ENCODE measurements around the gene IFI16.

Gene IFI16

DNA sequence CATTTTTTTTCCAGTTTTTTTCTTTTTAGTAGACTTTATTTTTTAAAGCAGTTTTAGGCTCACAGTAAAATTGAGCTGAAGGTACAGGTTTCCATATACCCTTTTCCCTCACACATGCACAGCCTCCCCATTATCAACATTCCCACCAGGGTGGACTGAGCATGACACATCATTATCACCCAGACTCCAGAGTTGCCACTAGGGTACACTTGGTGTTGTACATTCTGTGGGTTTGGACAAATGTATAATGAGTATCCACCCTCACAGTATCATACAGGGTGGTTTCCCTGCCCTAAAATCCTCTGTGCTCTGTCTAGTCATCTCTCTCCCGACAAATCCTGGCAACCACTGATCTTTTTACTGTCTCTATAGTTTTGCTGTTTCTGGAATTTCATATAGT lies 69.8 kb downstream of the IFI16 start:
- TF ChIP-seq ZFX (IDR thresholded peaks at IDR 0.05; ENCODE audit: borderline replicate concordance) = no peak
- TF ChIP-seq, protein P1, sequence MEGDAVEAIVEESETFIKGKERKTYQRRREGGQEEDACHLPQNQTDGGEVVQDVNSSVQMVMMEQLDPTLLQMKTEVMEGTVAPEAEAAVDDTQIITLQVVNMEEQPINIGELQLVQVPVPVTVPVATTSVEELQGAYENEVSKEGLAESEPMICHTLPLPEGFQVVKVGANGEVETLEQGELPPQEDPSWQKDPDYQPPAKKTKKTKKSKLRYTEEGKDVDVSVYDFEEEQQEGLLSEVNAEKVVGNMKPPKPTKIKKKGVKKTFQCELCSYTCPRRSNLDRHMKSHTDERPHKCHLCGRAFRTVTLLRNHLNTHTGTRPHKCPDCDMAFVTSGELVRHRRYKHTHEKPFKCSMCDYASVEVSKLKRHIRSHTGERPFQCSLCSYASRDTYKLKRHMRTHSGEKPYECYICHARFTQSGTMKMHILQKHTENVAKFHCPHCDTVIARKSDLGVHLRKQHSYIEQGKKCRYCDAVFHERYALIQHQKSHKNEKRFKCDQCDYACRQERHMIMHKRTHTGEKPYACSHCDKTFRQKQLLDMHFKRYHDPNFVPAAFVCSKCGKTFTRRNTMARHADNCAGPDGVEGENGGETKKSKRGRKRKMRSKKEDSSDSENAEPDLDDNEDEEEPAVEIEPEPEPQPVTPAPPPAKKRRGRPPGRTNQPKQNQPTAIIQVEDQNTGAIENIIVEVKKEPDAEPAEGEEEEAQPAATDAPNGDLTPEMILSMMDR (IDR thresholded peaks at IDR 0.05) = no peak
- no peak overlapping the region for H3K27ac ChIP-seq

DNA sequence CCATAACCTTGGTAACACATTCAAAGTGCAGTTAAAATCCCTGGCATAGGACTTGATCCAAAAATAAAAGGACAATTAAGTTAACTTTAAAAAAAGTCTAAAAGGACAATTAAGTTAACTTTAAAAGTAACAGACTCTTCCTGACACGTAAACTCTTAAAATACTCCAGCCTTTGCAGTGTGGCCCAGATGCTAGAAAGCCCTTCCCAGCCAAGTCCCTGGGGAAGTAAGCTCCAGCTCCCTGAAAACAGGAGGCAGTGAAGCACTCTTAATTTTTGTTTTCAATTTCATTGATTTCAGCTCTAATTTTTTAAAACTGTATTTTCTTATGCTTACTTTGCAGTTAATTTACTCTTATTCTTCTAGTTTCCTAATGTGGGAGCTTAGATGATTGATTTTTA lies 71.9 kb downstream of the IFI16 start:
- TF ChIP-seq ZFX (IDR thresholded peaks at IDR 0.05; ENCODE audit: borderline replicate concordance) = no peak
- TF ChIP-seq, protein P1 (IDR thresholded peaks at IDR 0.05) = no peak
- H3K27ac ChIP-seq = no peak overlapping the region

DNA sequence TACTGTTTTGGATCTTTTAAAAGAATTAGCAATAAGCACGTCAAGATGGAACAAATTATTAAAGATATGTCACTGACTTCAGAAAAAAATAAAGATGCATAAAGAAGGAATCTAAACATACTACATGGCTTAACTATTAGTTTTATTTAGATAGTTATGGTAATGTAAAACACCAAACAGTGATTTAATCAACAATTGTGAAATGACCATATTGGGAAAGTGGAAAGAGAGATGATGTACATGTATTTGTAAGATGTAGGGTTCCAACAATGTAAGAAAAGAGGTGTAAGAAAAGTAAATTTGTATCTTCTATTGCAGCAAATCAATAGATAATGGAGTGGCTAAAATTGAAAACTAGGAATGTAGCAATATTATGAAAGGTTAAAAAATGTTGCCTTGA lies 73.3 kb downstream of the IFI16 start:
- no peak for TF ChIP-seq ZFX (IDR thresholded peaks at IDR 0.05; ENCODE audit: borderline replicate concordance)
- TF ChIP-seq, protein P1 (IDR thresholded peaks at IDR 0.05) = no peak

DNA sequence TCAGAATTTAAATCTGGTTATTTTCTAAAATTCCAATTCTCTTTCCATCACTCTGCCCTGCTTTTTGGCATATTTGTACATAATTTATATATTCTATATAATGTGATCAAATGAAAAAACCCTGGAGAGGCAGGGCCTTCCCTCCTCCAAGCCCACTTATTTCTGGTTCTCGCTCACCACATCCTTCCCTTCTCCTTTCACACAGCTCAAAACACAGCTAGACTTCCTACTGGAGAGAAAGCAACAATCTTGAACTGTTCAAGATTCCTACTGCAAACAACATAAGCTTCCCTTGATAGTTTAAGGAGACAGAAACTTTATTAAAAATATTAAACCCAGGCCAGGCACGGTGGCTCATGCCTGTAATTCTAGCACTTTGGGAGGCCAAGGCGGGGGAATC lies 74.4 kb downstream of the IFI16 start:
- no peak for TF ChIP-seq ZFX (IDR thresholded peaks at IDR 0.05; ENCODE audit: borderline replicate concordance)
- TF ChIP-seq, protein P1 (IDR thresholded peaks at IDR 0.05) = no peak
- H3K27ac ChIP-seq = no peak overlapping the region

More for the DNA sequence above, 73.3 kb downstream of the IFI16 start:
- no peak overlapping the region for H3K27ac ChIP-seq

DNA sequence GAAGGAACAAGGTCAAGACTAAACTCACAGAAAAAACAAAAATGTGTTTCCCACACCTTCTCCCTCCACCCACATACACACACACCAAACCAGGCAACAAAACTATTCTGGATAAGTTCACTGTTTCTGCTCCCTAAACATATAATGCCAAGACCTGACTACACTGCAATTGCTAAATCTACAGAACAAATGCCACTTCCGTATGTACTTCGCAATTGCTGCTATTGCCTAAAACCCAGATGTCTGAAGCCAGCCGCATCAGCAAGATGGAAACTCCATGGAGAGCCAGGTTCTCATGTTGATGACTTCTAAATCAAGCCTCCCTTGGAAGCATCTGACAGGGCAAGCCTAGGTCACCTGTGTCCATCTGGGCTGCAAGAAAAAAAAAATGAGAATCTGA lies 75.2 kb downstream of the IFI16 start:
- H3K27ac ChIP-seq = no peak overlapping the region
- no peak for TF ChIP-seq ZFX (IDR thresholded peaks at IDR 0.05; ENCODE audit: borderline replicate concordance)
- TF ChIP-seq, protein P1 (IDR thresholded peaks at IDR 0.05) = no peak

DNA sequence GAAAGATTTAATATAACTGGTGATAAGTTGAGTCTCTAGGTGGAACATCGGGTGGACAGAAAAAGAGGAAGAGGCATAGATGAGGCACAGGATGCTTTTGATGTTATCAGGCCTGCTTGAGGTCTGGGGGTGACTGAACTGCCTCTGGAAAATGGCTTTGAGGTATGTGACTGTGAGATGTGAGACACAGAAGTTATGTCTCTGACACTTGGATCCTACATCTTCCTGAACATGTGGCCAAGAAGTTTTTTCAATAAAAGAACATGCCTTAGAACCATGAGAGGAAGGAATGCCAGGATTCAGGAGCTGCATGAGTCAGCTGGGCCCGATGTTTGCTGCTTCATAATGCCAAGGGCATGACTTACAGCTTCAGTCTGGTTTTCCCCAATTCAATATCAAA lies 78.3 kb downstream of the IFI16 start:
- TF ChIP-seq, protein P1 (IDR thresholded peaks at IDR 0.05) = no peak
- no peak for TF ChIP-seq ZFX (IDR thresholded peaks at IDR 0.05; ENCODE audit: borderline replicate concordance)
- H3K27ac ChIP-seq = no peak overlapping the region

DNA sequence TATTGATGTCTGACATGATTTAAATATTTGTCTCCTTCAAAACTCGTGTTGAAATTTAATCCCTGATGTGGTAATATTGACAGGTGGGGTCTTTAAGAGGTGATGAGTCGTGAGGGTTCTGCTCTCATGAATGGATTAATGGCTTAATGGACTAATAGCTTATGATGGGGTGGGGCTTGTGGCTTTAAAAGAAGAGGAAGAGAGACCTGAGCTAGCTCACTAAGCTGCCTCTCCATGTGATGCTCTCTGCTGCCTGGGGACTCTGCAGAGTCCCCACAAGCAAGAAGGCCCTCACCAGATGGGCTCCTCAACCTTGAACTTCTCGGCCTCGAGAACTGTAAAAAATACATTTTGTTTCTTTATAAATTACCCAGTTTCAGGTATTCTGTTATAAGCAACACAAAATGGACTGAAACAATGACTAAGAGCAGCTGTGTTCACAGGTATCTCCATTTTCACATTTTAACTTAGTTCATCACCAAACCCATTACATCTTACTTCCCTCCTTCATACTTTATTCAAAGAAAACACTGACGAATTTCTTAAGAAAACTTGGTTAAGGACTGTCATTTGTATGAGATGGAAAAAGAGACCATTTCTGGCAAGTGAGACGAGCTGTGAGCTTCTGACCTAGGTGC lies 79.0 kb downstream of the IFI16 start:
- H3K27ac ChIP-seq = no peak overlapping the region
- no peak for TF ChIP-seq ZFX (IDR thresholded peaks at IDR 0.05; ENCODE audit: borderline replicate concordance)
- TF ChIP-seq, protein P1 (IDR thresholded peaks at IDR 0.05) = no peak

All from 22Rv1 (cell line).